ENCODE measurements around the gene CST2.
"Not testable (repeated sequence)": the region's sequence is repeated elsewhere in the genome, so short reads cannot be mapped to it uniquely, and the experiment has no call there.

The CST2 gene

DNA sequence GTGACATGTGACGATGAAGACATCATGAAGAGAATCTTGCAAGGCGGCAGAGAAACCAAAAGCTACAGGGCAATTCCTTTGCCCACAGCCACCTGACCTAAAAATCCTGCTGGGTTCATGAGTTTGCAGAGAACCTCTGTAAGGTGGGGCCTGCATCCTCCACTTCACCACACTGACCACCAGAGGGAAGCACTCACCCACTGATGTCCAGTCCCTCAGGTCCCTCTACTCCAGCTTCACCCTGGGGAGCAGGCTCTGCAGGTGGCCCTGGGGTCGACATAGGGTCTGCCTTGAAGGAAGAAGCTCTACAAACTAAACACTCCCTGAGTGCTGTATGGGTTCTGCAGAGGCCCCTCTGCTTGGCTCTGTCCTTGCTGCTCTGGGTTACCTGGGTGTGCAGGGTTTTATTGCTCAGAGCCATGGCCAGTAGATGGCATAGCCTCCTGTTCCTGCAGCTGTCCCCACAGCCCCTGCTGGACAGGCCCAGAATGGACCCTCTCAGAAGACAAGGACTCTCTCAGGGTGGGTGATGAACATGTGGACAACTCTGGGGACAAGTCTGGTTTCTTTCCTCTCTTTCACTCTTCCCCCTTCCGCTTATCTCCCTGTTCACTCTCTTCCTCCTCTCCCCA lies 27.2 kb downstream of the CST2 start:
- not testable (repeated sequence) for DNase-seq

- DNase-seq, result no peak
Observed at GRCh38 chr20:23795526-23795925, 31.0 kb downstream of the CST2 start.

DNA sequence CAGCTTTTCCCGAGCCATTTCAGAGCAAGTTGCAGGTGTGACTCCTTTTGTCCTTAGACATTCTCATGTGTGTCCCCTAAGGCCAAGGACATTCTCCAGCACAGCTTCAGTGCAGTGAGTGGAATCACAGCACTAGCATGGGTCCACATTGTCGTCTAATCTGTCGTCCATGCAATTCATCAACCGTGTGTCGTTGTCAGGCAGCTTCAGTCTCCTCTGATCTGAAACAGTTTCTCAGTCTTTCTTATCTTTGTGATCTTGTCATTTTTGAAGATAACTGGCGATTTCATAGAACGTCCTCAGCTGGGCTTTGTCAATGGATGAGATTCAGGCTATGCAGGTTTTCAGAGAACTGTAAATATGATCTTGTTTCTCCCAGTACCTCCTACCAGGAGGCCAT lies 31.7 kb downstream of the CST2 start:
- DNase-seq, result no peak

DNA sequence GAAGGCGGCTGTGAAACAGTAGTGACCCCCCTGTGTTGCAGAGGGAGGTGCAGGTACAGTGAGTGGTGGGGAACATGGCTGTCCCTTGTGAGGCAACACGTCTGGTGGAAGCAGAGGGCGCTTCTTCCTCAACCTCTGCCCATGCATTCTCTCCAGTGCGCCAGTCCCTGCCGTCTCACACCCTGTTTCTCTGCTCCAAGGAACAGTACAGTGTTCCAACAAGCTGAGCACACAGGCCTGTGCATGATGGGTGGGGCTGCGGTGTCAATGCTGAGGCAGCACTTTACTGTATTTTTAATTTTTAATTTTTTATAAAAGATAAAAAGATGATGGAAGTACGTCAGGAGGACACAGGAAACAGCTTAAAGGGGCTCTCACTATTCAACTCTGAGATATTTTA lies 32.5 kb downstream of the CST2 start:
- no peak for DNase-seq

DNA sequence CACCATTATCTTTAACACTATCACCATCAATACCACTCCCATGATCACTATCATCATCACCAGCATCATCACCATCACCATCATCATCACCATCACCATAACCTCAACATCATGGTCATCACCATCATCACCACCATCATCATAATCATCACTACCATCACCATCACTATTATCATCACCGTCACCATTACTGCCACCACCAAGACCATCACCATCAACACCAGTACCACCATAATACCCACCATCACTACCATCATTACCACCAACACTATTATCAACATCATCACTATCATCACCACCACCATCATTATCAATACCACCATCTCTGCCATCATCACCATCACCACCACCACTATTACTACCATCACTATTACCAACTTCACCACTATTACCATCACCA lies 43.1 kb downstream of the CST2 start:
- DNase-seq, result no peak

GRCh38 chr20:23782366-23782983 lies 44.1 kb downstream of the CST2 start:
- DNase-seq, result no peak

GRCh38 chr20:23778676-23779075 lies 47.9 kb downstream of the CST2 start:
- DNase-seq, result not testable (repeated sequence)

DNA sequence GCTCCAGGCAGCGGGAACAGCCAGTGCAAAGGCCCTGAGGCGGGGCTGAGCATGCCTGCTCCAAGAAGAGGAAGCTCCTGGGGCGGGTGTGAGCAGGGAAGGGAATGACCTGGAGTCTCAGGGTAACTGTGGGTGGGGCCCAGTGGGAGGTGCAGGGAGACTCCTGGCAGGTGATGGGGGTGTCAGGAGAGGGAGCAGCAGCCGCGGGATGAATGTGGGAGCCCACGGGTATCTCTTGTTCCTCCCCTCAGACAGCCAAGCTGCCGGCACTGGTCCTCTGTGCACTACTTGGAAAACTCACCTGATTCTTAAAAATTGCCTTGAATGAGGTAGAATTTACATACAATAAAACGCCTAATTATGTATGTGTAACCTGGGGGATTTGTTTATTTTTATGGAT lies 49.1 kb downstream of the CST2 start:
- DNase-seq, result not testable (repeated sequence)

GRCh38 chr20:23776067-23776771 lies 50.3 kb downstream of the CST2 start:
- no peak for DNase-seq

DNA sequence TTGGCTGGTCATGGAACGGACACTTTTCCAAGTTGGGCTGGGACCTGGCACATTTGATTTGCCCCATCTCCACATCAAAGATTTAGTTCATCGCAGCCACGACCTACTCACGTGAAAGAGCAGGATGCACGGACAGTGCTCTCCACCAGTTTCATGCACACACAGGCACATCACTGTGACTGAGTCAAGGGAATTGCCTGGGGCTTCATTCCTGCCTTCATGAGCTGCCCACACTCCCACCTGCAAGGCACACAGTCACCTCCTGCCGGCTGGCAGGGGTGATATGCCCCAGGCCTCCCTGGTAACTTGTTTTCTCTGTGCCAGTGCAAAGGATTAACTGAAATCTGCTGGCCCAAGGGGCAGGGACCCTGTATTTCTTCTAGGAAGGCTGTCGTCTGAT lies 52.4 kb downstream of the CST2 start:
- no peak for DNase-seq

Measured in activated naive CD4-positive, alpha-beta T cell (primary cell).